Neural progenitor cell (in vitro differentiated cells): Measurements from ENCODE around the gene RHAG. TPM values are rescaled to one million over a fixed set of nuclear protein-coding genes. Genes with fewer than 3 reads are reported as not detected.

Experiments used
- DNase-seq: peaks from one replicate; pipeline ENCODE4 v3.0.0-alpha.2; 2016; ENCODE audit warnings: low spot score
- H2AFZ ChIP-seq: fragments of 200-600 bp; sonication (generic); replicated peaks from 2 replicates; pipeline ENCODE4 v1.6.1; 2016; ENCODE audit warnings: antibody characterized with exemption
- H3F3A ChIP-seq: fragments of 200-600 bp; sonication (generic); 2 replicates; pipeline ENCODE4 v1.6.1; 2016; ENCODE audit warnings: antibody characterized with exemption, low read depth
- H3K27ac ChIP-seq: fragments of 200-600 bp; sonication (generic); 2 replicates; pipeline ENCODE4 v1.5.1; 2016; ENCODE audit warnings: mild to moderate bottlenecking
- H3K27me3 ChIP-seq: fragments of 200-600 bp; sonication (generic); 2 replicates; pipeline ENCODE4 v1.6.1; 2016; ENCODE audit warnings: mild to moderate bottlenecking, moderate library complexity
- H3K36me3 ChIP-seq: fragments of 200-600 bp; sonication (generic); 2 replicates; pipeline ENCODE4 v1.5.1; 2016
- H3K4me1 ChIP-seq: fragments of 200-600 bp; sonication (generic); 2 replicates; pipeline ENCODE4 v1.6.1; 2016; ENCODE audit warnings: mixed run types
- H3K4me2 ChIP-seq: fragments of 200-600 bp; sonication (generic); 2 replicates; pipeline ENCODE4 v1.6.1; 2016
- H3K4me3 ChIP-seq: fragments of 200-600 bp; sonication (generic); 2 replicates; pipeline ENCODE4 v1.5.1; 2016
- H3K79me2 ChIP-seq: fragments of 200-600 bp; sonication (generic); 2 replicates; pipeline ENCODE4 v1.6.1; 2016; ENCODE audit warnings: low read depth
- H3K9ac ChIP-seq: fragments of 200-600 bp; sonication (generic); 2 replicates; pipeline ENCODE4 v1.6.1; 2016
- H3K9me3 ChIP-seq: fragments of 200-600 bp; sonication (generic); 2 replicates; pipeline ENCODE4 v1.5.1; 2016; ENCODE audit warnings: low read depth
- H4K20me1 ChIP-seq: fragments of 200-600 bp; sonication (generic); 2 replicates; pipeline ENCODE4 v1.6.1; 2016; ENCODE audit warnings: low read depth
- H3K27ac Mint-ChIP-seq: 3 replicates; pipeline ENCODE4 v1.8.0; 2021; ENCODE audit warnings: mixed read lengths
- H3K27me3 Mint-ChIP-seq: 2 replicates; pipeline ENCODE4 v1.8.0; 2022; ENCODE audit warnings: low read depth, mild to moderate bottlenecking, inconsistent platforms, moderate library complexity, mixed read lengths; ENCODE audit not compliant: insufficient read depth
- H3K36me3 Mint-ChIP-seq: 3 replicates; pipeline ENCODE4 v1.8.0; 2021; ENCODE audit warnings: mixed read lengths
- H3K4me1 Mint-ChIP-seq: 3 replicates; pipeline ENCODE4 v1.8.0; 2021; ENCODE audit warnings: mixed read lengths
- H3K4me3 Mint-ChIP-seq: 3 replicates; pipeline ENCODE4 v1.8.0; 2021; ENCODE audit warnings: mild to moderate bottlenecking, moderate library complexity, mixed read lengths
- H3K9me3 Mint-ChIP-seq: 3 replicates; pipeline ENCODE4 v1.8.0; 2020; ENCODE audit warnings: mixed read lengths
- CTCF ChIP-seq: fragments of 200-600 bp; sonication (generic); IDR thresholded peaks from 2 replicates; pipeline ENCODE4 v1.5.1; 2017; ENCODE audit warnings: antibody characterized with exemption, mild to moderate bottlenecking
- EZH2 ChIP-seq: fragments of 200-600 bp; sonication (generic); IDR thresholded peaks from 2 replicates; pipeline ENCODE4 v1.6.1; 2017; ENCODE audit warnings: antibody characterized with exemption, mild to moderate bottlenecking, moderate library complexity
- EZH2phosphoT487 ChIP-seq: fragments of 200-600 bp; sonication (generic); IDR thresholded peaks from 2 replicates; pipeline ENCODE4 v1.6.1; 2017; ENCODE audit warnings: antibody characterized with exemption
- total RNA-seq: library from RNA; depleted of rRNA; stranded (reverse); fragments of >200 nt; gene quantifications from 2 replicates; pipeline ENCODE4 v1.2.3, GENCODE V29; 2015; ENCODE audit warnings: low replicate concordance

RHAG gene
- total RNA-seq, 1 donor from 2014 or later, result not detected

- no peak for TF ChIP-seq EZH2
- no peak for TF ChIP-seq EZH2phosphoT487
- TF ChIP-seq CTCF, result no peak
These were observed 13.3 kb upstream of the RHAG start for GRCh38 chr6:49649988-49650387.

GRCh38 chr6:49648036-49648435 is 11.4 kb upstream of the RHAG start:
- H3K4me1 Mint-ChIP-seq, result no peaks in the 10 kb centered on the region
- Histone ChIP-seq H2AFZ (no peak overlapping the region), H3K4me2 (no peak overlapping the region), H3K27ac (no peak overlapping the region), H3K4me1 (no peaks in the 10 kb centered on the region), H4K20me1 (no peaks in the 10 kb centered on the region), H3K9ac (no peak overlapping the region), H3K79me2 (no peaks in the 10 kb centered on the region), H3K27me3 (no peaks in the 10 kb centered on the region), H3K4me3 (no peak overlapping the region), H3F3A (no peaks in the 10 kb centered on the region), H3K36me3 (no peaks in the 10 kb centered on the region), H3K9me3 (no peaks in the 10 kb centered on the region)
- H3K27ac Mint-ChIP-seq, result no peak overlapping the region
- TF ChIP-seq EZH2 (no peak), CTCF (no peak), EZH2phosphoT487 (no peak)
- H3K36me3 Mint-ChIP-seq, result no peaks in the 10 kb centered on the region
- H3K9me3 Mint-ChIP-seq, result no peaks in the 10 kb centered on the region
- H3K27me3 Mint-ChIP-seq, result no peaks in the 10 kb centered on the region
- H3K4me3 Mint-ChIP-seq, result no peak overlapping the region
- DNase-seq, result no peak

More at GRCh38 chr6:49649988-49650387, 13.3 kb upstream of the RHAG start:
- Histone ChIP-seq H3K27me3 (no peaks in the 10 kb centered on the region), H3F3A (no peaks in the 10 kb centered on the region), H3K4me3 (no peak overlapping the region), H3K36me3 (no peaks in the 10 kb centered on the region), H3K9me3 (no peaks in the 10 kb centered on the region), H3K9ac (no peak overlapping the region), H3K27ac (no peak overlapping the region), H3K79me2 (no peaks in the 10 kb centered on the region), H3K4me2 (no peak overlapping the region), H4K20me1 (no peaks in the 10 kb centered on the region), H3K4me1 (no peaks in the 10 kb centered on the region), H2AFZ (peak overlapping the region; percentile 80)
- no peaks in the 10 kb centered on the region for H3K36me3 Mint-ChIP-seq
- H3K4me1 Mint-ChIP-seq, result no peaks in the 10 kb centered on the region
- no peak for DNase-seq
- H3K27me3 Mint-ChIP-seq, result no peaks in the 10 kb centered on the region
- H3K27ac Mint-ChIP-seq, result no peak overlapping the region
- no peaks in the 10 kb centered on the region for H3K9me3 Mint-ChIP-seq
- H3K4me3 Mint-ChIP-seq, result no peak overlapping the region

GRCh38 chr6:49647476-49647875 is 10.8 kb upstream of the RHAG start:
- Histone ChIP-seq H3F3A (no peaks in the 10 kb centered on the region), H2AFZ (no peak overlapping the region), H3K9ac (no peak overlapping the region), H3K9me3 (no peaks in the 10 kb centered on the region), H3K27ac (no peak overlapping the region), H3K36me3 (no peaks in the 10 kb centered on the region), H3K4me2 (no peak overlapping the region), H3K4me3 (no peak overlapping the region), H3K4me1 (no peaks in the 10 kb centered on the region), H3K27me3 (no peaks in the 10 kb centered on the region), H3K79me2 (no peaks in the 10 kb centered on the region), H4K20me1 (no peaks in the 10 kb centered on the region)
- Mint-ChIP-seq H3K4me3 (no peak overlapping the region), H3K9me3 (no peaks in the 10 kb centered on the region), H3K36me3 (no peaks in the 10 kb centered on the region), H3K4me1 (no peaks in the 10 kb centered on the region), H3K27me3 (no peaks in the 10 kb centered on the region), H3K27ac (no peak overlapping the region)
- TF ChIP-seq CTCF, result no peak
- no peak for TF ChIP-seq EZH2phosphoT487
- no peak for DNase-seq

- no peaks in the 10 kb centered on the region for H3K79me2 ChIP-seq
- H3K4me1 ChIP-seq, result no peaks in the 10 kb centered on the region
- Mint-ChIP-seq H3K27me3 (no peaks in the 10 kb centered on the region), H3K4me3 (no peak overlapping the region), H3K36me3 (no peaks in the 10 kb centered on the region), H3K27ac (no peak overlapping the region), H3K4me1 (no peaks in the 10 kb centered on the region), H3K9me3 (no peaks in the 10 kb centered on the region)
- no peaks in the 10 kb centered on the region for H4K20me1 ChIP-seq
- H3K9ac ChIP-seq, result no peak overlapping the region
- TF ChIP-seq EZH2phosphoT487, result no peak
- no peak for TF ChIP-seq CTCF
- TF ChIP-seq EZH2, result no peak
- H3K36me3 ChIP-seq, result no peaks in the 10 kb centered on the region
- no peak overlapping the region for H3K4me3 ChIP-seq
- H3K9me3 ChIP-seq, result no peaks in the 10 kb centered on the region
- no peak overlapping the region for H2AFZ ChIP-seq
- H3K27ac ChIP-seq, result no peak overlapping the region
- no peak for DNase-seq
- no peak overlapping the region for H3K4me2 ChIP-seq
- H3K27me3 ChIP-seq, result no peaks in the 10 kb centered on the region
- no peaks in the 10 kb centered on the region for H3F3A ChIP-seq
These were observed 10.3 kb upstream of the RHAG start for GRCh38 chr6:49646942-49647341.
